ENCODE results near the gene PRRG1. TPM values are rescaled to one million over a fixed set of nuclear protein-coding genes. Genes with fewer than 3 reads are reported as not detected.
"Not testable (repeated sequence)": the region's sequence is repeated elsewhere in the genome, so short reads cannot be mapped to it uniquely, and the experiment has no call there.

Gene PRRG1
- total RNA-seq, 1 donor = 15.3 TPM

DNA sequence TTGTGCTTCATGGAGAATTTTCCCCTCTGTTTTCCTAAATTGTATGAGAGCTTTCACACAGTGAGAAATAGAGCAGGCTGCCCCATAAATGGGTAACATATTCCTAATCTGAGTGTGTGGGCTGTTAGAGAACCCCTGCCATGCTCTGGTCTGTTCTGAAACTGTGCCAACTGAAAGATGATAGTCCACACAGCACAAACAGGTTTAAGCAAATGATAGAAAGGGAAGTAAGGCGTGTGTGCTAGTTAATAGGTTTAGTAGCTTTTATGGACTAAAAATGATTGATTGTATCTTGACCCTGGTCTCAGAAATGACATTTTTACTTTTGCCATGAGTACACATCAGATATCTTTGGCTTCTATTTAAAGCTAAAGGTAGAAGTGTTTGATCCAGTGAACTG lies 106.2 kb downstream of the PRRG1 start:
- no peak for TF ChIP-seq CTCF (IDR thresholded peaks at IDR 0.05; ENCODE audit: insufficient read depth, low read length)
- no peak for DNase-seq (ENCODE audit: low read depth)
- H3K4me3 ChIP-seq (ENCODE audit: low read depth, low read length) = no peak overlapping the region

DNA sequence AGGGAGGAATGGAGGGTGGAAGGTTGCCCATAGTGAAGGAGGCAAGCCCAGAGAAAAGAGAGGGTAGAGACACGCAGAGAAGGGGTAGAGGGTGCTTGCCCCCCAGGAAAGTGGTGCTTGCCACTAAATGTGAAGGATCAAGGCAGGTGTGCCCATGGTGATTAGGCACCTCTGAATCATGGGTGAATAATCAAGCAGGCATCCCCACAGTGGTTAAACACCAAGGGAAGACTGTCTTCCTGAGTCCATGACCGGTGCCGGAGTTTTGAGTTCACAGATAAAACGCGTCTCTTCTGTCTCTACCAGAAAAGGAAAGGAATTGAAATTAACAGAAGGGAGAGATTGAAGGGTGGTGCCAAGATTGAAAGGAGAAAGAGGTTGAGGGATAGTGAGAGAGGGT lies 111.1 kb downstream of the PRRG1 start:
- not testable (repeated sequence) for H3K4me3 ChIP-seq (ENCODE audit: low read depth, low read length); DNase-seq (ENCODE audit: low read depth)

- TF ChIP-seq CTCF (IDR thresholded peaks at IDR 0.05; ENCODE audit: insufficient read depth, low read length) = no peak
- no peak for DNase-seq (ENCODE audit: low read depth)
- no peak overlapping the region for H3K4me3 ChIP-seq (ENCODE audit: low read depth, low read length)
These were observed 113.2 kb downstream of the PRRG1 start for GRCh38 chrX:37462346-37462745.

DNA sequence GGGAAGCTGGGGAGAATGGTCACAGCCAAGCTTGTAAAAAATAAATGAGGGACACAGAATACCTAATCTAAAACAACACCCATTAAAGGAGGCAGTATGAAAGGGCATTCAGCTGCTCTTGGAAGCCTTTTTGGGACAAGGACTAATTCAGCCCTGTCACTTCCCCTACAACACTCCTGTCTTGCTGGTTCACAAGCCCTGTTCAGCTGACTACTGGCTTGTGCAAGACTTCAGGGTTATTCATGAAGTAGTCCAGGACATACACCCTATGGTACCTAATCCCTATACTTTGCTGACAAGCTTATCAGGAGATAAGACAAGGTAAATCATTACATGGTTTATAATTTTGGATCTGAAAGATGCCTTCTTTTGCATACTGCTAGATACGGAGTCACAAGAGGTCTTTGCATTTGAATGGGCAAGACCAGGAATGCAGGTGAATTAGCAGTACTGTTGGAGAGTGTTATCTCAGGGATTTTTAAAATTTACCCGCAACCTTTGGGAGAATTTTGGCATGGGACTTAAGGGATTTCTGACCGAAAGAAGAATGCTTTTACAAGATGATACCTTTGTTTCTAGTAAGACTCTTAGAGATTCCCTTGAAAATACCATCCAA lies 119.1 kb downstream of the PRRG1 start:
- no peak overlapping the region for H3K4me3 ChIP-seq (ENCODE audit: low read depth, low read length)
- TF ChIP-seq CTCF (IDR thresholded peaks at IDR 0.05; ENCODE audit: insufficient read depth, low read length) = no peak
- DNase-seq (ENCODE audit: low read depth) = no peak

GRCh38 chrX:37470711-37471110 lies 121.5 kb downstream of the PRRG1 start:
- no peak overlapping the region for H3K4me3 ChIP-seq (ENCODE audit: low read depth, low read length)
- no peak for TF ChIP-seq CTCF (IDR thresholded peaks at IDR 0.05; ENCODE audit: insufficient read depth, low read length)
- no peak for DNase-seq (ENCODE audit: low read depth)

- DNase-seq (ENCODE audit: low read depth) = no peak
- H3K4me3 ChIP-seq (ENCODE audit: low read depth, low read length) = no peak overlapping the region
- no peak for TF ChIP-seq CTCF (IDR thresholded peaks at IDR 0.05; ENCODE audit: insufficient read depth, low read length)
These were observed 123.7 kb downstream of the PRRG1 start for GRCh38 chrX:37472836-37473235.

DNA sequence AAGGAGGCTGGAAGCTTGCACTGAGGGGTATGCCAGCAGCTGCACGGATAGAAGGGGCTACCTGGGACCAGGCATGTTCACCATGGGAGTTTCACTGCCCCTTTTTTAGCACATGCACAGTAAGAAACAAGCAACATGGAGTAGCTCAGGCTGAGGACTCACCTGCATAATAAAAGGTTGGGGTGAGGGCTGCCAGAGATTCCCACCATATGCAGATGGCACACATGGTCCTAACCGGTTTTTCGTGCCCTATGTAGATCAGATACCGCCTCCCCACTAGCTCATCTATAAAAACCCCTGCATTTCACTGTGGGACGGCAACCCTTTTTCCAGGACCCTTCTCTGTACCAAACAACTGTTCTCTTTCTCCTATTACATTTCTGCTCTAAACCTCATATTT lies 125.3 kb downstream of the PRRG1 start:
- H3K4me3 ChIP-seq (ENCODE audit: low read depth, low read length) = no peak overlapping the region
- no peak for TF ChIP-seq CTCF (IDR thresholded peaks at IDR 0.05; ENCODE audit: insufficient read depth, low read length)
- no peak for DNase-seq (ENCODE audit: low read depth)
